NK-92 (cell line): ENCODE data around the gene NIP7.
A peak's percentile ranks its signal among the peaks of the same experiment; 100 is the strongest.
"Not testable (repeated sequence)": the region's sequence is repeated elsewhere in the genome, so short reads cannot be mapped to it uniquely, and the experiment has no call there.

Experiments
- DNase-seq: peaks from one replicate; lab custom pipeline; 2025; ENCODE audit not compliant: unreplicated experiment; lab: John Stamatoyannopoulos, UW

NIP7 gene

DNA sequence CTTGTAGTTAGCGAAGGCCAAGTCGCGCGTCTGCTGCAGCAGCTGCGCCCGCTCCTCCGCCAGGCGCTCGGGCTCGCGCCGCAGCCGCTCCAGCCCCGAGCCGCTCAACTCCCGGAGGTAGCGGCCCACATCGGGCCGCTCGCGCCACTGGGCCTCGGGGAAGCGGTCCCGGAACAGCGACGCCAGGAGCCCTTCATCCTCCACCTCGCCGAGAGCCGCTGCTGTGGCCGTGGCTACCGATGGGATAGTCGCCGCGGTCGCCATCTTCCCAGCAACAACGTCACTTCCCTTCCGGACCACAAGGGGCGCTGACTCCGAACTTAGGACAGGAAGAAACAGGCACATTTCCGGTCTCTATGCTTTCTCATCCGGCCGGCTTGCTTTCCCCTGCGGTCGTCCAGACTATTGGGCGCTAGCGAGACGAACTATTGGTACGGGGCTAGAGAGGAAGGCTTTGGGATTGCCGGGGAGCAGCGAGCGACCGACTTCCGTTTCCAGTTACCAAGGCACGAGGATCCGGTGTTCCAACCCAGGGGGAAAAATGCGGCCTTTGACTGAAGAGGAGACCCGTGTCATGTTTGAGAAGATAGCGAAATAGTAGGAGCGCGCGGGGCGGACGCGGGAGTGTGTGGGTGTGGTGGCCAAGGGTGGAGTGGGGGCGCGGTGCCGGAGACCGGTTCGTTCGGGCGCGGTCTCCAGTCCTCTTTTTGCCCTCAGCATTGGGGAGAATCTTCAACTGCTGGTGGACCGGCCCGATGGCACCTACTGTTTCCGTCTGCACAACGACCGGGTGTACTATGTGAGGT lies at the start of gene NIP7, which contains the start of gene COG8:
Gene NIP7 (plus strand): TSS at position 484 of the 806 bp plus-strand sequence. CDS start 58 bp downstream, at position 542.
Gene COG8 (minus strand): TSS at position 276 of the 806 bp plus-strand sequence. CDS start 12 bp downstream, at position 264.
- peak; percentile 34 for DNase-seq

DNA sequence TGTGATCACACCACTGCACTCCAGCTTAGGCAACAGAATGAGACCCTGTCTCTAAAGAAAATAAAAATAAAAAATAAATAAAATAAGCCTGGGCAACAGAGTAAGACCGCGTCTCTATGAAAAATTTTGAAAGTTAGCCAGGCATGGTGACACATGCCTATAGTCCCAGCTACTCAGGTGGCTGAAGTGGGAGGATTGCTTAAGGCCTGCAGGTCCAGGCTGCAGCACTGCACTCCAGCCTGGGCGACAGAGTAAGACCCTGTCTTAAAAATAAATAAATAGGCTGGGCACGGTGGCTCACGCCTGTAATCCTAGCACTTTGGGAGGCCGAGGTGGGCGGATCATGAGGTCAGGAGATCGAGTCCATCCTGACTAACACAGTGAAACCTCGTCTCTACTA lies 47.9 kb upstream of the NIP7 start:
- not testable (repeated sequence) for DNase-seq

- no peak for DNase-seq
These were observed 46.2 kb upstream of the NIP7 start for GRCh38 chr16:69293401-69293800.

- no peak for DNase-seq
These were observed 45.5 kb upstream of the NIP7 start for GRCh38 chr16:69294051-69294450.

- DNase-seq: not testable (repeated sequence)
These were observed 42.8 kb upstream of the NIP7 start for GRCh38 chr16:69296771-69297170.

DNA sequence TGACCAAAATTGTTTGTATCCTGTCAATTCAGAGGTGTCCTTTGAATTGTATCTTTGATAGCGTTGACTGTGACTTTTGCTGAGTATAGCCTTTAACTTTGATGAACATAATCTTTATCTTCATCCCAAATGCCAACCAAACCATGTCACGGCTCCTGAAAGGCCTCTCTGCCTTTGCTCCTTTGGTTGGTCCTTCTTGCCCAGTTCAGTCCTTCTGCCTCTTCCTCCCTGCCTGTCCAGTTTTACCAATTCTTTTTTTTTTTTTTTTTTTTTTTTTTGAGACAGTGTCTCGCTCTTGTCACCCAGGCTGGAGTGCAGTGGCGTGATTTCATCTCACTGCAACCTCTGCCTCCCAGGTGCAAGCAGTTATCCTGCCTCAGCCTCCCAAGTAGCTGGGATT lies 41.3 kb upstream of the NIP7 start:
- DNase-seq: no peak

DNA sequence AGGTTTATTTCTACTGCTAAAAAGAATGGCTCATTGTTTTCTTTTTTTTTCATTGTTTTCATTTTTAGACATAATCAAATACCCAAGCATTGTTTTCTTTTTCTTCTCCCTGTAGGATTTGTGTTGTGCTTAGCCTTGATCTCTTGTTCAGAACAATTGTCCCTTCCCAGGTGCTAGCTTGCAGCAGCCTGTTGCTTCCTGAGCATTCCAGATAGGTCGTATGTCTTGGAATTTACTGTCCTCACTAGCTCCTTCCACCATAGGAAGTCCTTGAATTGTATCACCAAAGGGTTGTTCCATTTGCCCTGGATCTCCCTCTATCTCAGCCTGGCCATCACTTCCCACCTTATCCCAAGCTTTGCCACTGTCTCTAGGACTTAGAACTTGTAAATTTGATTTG lies 38.4 kb upstream of the NIP7 start:
- no peak for DNase-seq

DNA sequence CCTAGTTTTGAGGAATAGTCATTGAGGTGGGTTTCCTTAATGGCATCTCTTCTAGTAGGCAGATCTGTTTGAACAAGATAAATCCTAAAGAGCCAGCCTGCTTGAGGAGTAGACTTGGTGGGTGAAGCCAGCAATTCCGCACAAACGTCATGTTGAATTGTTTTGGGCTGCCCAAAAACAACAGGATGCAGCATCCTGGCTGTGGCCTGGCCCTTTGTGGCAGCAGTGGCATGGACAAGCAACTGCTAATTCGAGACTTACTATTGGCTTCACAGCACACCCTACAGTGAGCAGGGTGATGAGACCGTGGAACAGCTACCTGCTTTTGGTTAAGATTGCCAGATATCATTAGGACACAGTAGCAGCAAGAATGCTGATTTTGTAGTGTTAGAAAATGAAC lies 37.7 kb upstream of the NIP7 start:
- no peak for DNase-seq

DNA sequence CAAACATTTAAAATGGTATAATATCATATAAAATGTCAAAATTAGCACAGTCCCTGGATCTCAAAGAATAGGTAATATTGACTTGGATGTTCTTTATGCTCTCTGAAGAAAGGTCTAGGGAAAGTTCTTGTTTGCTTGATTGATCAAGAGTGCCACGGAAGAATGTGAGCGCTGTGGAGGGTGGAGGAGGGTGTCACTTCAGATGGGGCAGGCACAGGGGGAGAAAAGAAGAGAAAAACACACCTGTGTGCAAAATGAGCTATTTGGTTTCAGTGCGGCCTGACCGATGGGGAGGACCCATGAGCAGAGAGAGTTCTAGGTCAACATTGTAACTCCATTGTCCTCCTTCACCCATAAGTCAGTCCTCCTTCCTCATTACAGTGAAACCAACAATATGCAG lies 37.3 kb upstream of the NIP7 start:
- DNase-seq: no peak

DNA sequence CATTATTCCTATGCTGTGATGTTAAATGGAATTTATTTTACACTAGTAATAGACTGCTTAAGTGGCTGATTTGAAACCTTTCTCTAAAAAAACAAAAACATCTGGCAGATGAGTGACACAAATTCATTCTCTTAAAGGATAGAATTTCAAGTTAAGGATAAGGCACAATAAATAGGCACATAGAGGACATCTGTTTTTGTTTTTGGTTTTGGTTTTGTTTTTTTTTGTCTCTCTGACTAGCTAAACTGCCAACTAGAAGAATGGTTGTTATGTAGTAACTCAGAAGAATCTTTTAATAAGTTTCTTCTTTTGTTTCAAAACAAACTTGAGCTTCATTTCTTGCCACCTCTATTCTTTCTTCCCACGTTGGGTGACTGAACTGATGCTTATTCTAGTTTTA lies 33.5 kb upstream of the NIP7 start:
- DNase-seq: no peak

DNA sequence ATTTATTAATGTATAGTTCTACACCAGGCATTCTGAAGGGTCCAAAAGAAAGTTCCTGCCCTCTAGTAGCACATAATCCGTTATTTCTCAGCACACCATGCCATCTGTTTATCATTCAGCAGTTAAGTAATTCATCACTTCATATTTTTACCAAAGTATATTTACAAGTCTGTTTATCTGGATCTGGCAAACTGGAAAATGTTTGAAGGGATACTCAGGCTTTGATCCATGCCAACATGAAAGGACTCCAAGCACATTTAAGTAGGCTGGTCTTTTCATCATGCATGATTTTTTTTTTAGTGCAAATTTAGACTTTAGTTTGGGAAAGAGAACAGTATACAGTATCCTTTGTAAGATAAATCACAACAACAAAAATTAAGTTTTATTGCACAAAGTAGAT lies 32.5 kb upstream of the NIP7 start:
- DNase-seq: no peak

DNA sequence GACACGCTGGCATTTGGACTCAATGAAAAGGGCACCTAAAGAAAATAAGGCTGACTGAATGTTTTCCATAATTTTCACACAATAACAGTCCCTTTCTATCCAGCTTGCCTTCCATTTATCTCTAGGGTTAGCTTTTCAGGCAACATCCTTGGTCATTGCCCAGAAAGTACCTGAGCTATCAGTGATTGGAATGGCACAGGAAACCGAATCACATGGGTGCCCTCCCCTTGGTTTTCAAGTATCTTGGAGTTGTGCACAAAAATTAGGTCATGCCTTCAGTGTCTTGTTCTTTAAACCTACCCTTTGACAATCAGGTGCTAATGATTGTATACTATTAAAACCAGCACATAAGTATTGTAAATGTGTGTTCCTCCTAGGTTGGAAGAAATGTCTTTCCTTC lies 31.7 kb upstream of the NIP7 start:
- no peak for DNase-seq

- DNase-seq: no peak
These were observed 30.3 kb upstream of the NIP7 start for GRCh38 chr16:69309316-69309715.

DNA sequence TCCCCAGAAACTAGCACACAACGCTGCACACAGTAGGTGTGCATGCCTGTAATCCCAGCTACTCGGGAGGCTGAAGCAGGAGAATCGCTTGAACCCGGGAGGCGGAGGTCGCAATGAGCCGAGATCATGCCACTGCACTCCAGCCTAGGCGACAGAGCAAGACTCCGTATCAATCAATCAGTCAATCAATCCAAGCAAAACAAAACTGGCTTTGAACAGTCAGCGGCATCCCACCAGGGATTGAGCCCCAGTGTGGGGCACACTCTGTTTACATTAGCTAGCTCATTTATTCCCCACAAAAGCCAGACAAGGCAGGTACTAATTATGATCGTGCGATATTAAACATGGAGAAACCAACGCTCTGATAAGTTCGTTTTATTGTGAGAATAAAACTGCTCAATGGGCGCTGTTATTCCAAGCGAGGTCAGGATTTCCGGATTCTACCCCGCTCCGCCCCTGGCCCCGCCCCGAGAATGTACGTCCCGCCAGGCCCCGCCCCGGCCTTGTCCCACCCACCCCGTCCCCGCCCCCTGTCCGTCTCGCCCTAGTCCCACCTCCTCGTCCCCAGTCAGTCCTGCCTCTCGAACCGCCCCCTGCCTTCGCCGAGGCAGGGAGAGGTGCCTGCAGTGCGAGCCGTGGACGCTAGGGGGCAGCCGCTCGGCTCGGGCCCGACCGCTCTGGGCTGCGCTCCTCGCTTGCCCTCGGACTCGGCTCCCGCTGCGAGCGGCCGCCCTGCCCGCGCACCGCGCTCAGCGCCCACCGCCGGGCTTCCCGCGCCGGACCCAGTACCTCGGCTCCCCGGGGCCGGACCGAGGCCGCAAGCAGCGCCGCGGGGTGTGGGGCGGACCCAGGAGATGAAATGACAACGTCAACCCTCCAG lies 28.7 kb upstream of the NIP7 start, which contains the start of gene VPS4A:
Gene VPS4A (plus strand): TSS at position 698 of the 880 bp plus-strand sequence. CDS start 162 bp downstream, at position 860.
- DNase-seq: peak; percentile 86

- no peak for DNase-seq
These were observed 27.8 kb upstream of the NIP7 start for GRCh38 chr16:69311533-69312387.

DNA sequence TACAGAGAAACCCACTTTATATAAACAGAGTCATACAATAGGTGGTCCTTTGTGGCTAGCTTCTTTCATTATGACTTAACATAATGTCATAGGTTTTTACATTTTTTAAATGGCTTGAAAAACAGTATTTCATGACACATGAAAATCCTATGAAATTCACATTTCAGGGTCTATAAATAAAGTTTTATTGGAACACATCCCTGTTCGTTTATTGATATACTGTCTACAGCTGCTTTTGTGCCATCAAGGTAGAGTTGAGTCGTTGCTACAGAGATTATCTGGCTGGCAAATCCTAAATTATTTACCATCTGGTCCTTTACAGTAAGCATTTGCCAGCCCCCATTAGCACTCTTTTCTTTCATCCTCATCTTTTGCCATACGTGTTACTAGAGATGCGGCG lies 26.1 kb upstream of the NIP7 start:
- DNase-seq: no peak

- no peak for DNase-seq
These were observed 25.0 kb upstream of the NIP7 start for GRCh38 chr16:69314534-69314933.

- no peak for DNase-seq
These were observed 23.9 kb upstream of the NIP7 start for GRCh38 chr16:69315486-69316311.

DNA sequence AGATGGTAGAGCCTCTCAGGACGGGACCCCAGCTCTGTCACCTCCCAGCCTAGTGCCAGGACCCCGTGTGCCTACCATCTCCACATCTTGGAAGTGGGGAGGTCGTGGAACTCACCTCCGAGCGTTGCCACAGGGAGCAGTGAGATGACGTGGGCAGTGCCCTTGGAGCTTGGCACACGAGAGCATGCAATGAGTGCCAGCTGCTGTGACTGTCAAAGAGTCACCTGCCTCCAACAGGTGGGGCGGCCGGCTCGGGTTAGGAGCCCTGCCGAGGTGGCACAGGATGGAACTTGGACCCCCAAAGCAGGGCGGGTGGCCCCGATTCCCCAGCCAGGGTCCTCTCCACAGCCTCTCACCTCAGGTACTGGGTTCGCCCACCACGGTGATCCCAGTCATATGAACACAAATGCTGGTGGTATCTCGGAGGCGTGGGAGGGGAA lies 23.0 kb upstream of the NIP7 start:
- DNase-seq: no peak
